GDM1 (cell line): ENCODE measurements around the gene ITGA8.
A peak's percentile ranks its signal among the peaks of the same experiment; 100 is the strongest.
"Not testable (repeated sequence)": the region's sequence is repeated elsewhere in the genome, so short reads cannot be mapped to it uniquely, and the experiment has no call there.

Source experiments
- DNase-seq: peaks from one replicate; lab custom pipeline; 2025; lab: John Stamatoyannopoulos, UW

ITGA8 gene

GRCh38 chr10:15609246-15609645 is 110.5 kb downstream of the ITGA8 start:
- DNase-seq: no peak

GRCh38 chr10:15606377-15606776 is 113.3 kb downstream of the ITGA8 start:
- no peak for DNase-seq

GRCh38 chr10:15605740-15606369 is 113.9 kb downstream of the ITGA8 start:
- DNase-seq: no peak

GRCh38 chr10:15603446-15604011 is 116.2 kb downstream of the ITGA8 start:
- DNase-seq: no peak

- DNase-seq: no peak
Measured at GRCh38 chr10:15601819-15602218, 117.9 kb downstream of the ITGA8 start.

- no peak for DNase-seq
Measured at GRCh38 chr10:15595260-15595659, 124.5 kb downstream of the ITGA8 start.

GRCh38 chr10:15591937-15592336 is 127.8 kb downstream of the ITGA8 start:
- DNase-seq: no peak

GRCh38 chr10:15591431-15591830 is 128.3 kb downstream of the ITGA8 start:
- no peak for DNase-seq

- no peak for DNase-seq
Measured at GRCh38 chr10:15588635-15589508, 130.8 kb downstream of the ITGA8 start.

- no peak for DNase-seq
Measured at GRCh38 chr10:15588151-15588550, 131.6 kb downstream of the ITGA8 start.

- DNase-seq: no peak
Measured at GRCh38 chr10:15587271-15587670, 132.5 kb downstream of the ITGA8 start.

- peak; percentile 19 for DNase-seq
Measured at GRCh38 chr10:15585303-15585715, 134.4 kb downstream of the ITGA8 start.

GRCh38 chr10:15582972-15583371 is 136.8 kb downstream of the ITGA8 start:
- DNase-seq: not testable (repeated sequence)

GRCh38 chr10:15579605-15580004 is 140.1 kb downstream of the ITGA8 start:
- no peak for DNase-seq

- no peak for DNase-seq
Measured at GRCh38 chr10:15572531-15573045, 147.1 kb downstream of the ITGA8 start.

GRCh38 chr10:15571575-15571974 is 148.1 kb downstream of the ITGA8 start:
- no peak for DNase-seq

GRCh38 chr10:15570738-15571339 is 148.9 kb downstream of the ITGA8 start:
- no peak for DNase-seq

GRCh38 chr10:15567952-15568351 is 151.8 kb downstream of the ITGA8 start:
- no peak for DNase-seq

GRCh38 chr10:15563246-15563645 is 156.5 kb downstream of the ITGA8 start:
- no peak for DNase-seq

- DNase-seq: no peak
Measured at GRCh38 chr10:15562578-15562977, 157.1 kb downstream of the ITGA8 start.

GRCh38 chr10:15562116-15562515 is 157.6 kb downstream of the ITGA8 start:
- DNase-seq: no peak

- no peak for DNase-seq
Measured at GRCh38 chr10:15558136-15558535, 161.6 kb downstream of the ITGA8 start.
